DOHH2 (cell line): ENCODE data around the gene GDAP2.

Experiments
- CTCF ChIP-seq: fragments of 200-600 bp; sonication (generic); IDR thresholded peaks from one replicate; pipeline ENCODE4 v1.5.1; 2014; ENCODE audit warnings: antibody characterized with exemption, mild to moderate bottlenecking, low read depth, low read length; ENCODE audit not compliant: poor library complexity, severe bottlenecking
- EZH2phosphoT487 ChIP-seq: fragments of 200-600 bp; sonication (generic); IDR thresholded peaks from 2 replicates; pipeline ENCODE4 v1.6.1; 2017; ENCODE audit warnings: borderline replicate concordance, mild to moderate bottlenecking, antibody characterized with exemption, low read length, moderate library complexity, mixed read lengths

GRCh38 chr1:117895482-117896114 lies 33.8 kb downstream of the GDAP2 start:
- TF ChIP-seq CTCF (peak; percentile 80), EZH2phosphoT487 (no peak)
